Stimulated activated CD8-positive, alpha-beta memory T cell treated with anti-CD3 and anti-CD28 coated beads, Interleukin-7, amount 100 ng/mL, for 4 hours (primary cell): ENCODE data around the gene GAS2.

Experiments
- DNase-seq, 2 donors: peaks; one replicate each; pipeline ENCODE4 v3.0.0-alpha.2; 2020; ENCODE audit warnings: low read depth in 2 of 2

GAS2 gene

GRCh38 chr11:22787551-22788162 is 121.2 kb downstream of the GAS2 start:
- DNase-seq, result peak in 1 of 2 donors; percentile 2

- DNase-seq, result no peak
These were observed 126.1 kb downstream of the GAS2 start for GRCh38 chr11:22792497-22792896.

- DNase-seq, result no peak
These were observed 129.5 kb downstream of the GAS2 start for GRCh38 chr11:22795914-22796313.

- no peak for DNase-seq
These were observed 130.6 kb downstream of the GAS2 start for GRCh38 chr11:22797047-22797446.

- DNase-seq, result no peak
These were observed 132.5 kb downstream of the GAS2 start for GRCh38 chr11:22798901-22799300.

GRCh38 chr11:22800482-22800881 is 134.1 kb downstream of the GAS2 start:
- DNase-seq, result no peak

GRCh38 chr11:22802861-22803260 is 136.4 kb downstream of the GAS2 start:
- no peak for DNase-seq

GRCh38 chr11:22807391-22807790 is 141.0 kb downstream of the GAS2 start:
- DNase-seq, result no peak

- no peak for DNase-seq
These were observed 141.6 kb downstream of the GAS2 start for GRCh38 chr11:22807855-22808570.

GRCh38 chr11:22808571-22809197 is 142.3 kb downstream of the GAS2 start:
- no peak for DNase-seq

GRCh38 chr11:22809893-22810292 is 143.5 kb downstream of the GAS2 start:
- no peak for DNase-seq

GRCh38 chr11:22822203-22822602 is 155.8 kb downstream of the GAS2 start:
- DNase-seq, result no peak

- no peak for DNase-seq
These were observed 162.0 kb downstream of the GAS2 start for GRCh38 chr11:22828373-22828772.

- DNase-seq, result peak; percentile 85
These were observed 163.0 kb downstream of the GAS2 start, which contains the start of gene SVIP for GRCh38 chr11:22829231-22830081. TSS of gene SVIP (minus strand) at chr11:22829801. CDS start at chr11:22829748, 53 bp downstream.

GRCh38 chr11:22830082-22830414 is 163.6 kb downstream of the GAS2 start:
- no peak for DNase-seq

GRCh38 chr11:22832315-22833015 is 166.1 kb downstream of the GAS2 start:
- no peak for DNase-seq

- DNase-seq, result no peak
These were observed 180.3 kb downstream of the GAS2 start for GRCh38 chr11:22846726-22847125.

GRCh38 chr11:22851477-22851876 is 185.1 kb downstream of the GAS2 start:
- DNase-seq, result no peak

- no peak for DNase-seq
These were observed 193.3 kb downstream of the GAS2 start for GRCh38 chr11:22859756-22860155.

- DNase-seq, result no peak
These were observed 193.8 kb downstream of the GAS2 start, which contains the start of gene CCDC179 for GRCh38 chr11:22860241-22860640. TSS of gene CCDC179 (minus strand) at chr11:22860474. CDS start at chr11:22860421, 53 bp downstream.
